Stomach (tissue), 4 donors: ENCODE measurements around the gene SLC1A2.

Source experiments
- POLR2A ChIP-seq, 4 donors: fragments of 450-650 bp; IDR thresholded peaks; one replicate each; pipeline ENCODE4 v1.6.1; 2016; ENCODE audit warnings: antibody characterized with exemption in 4 of 4, control low read depth in 2 of 4, mild to moderate bottlenecking in 1 of 4, moderate library complexity in 1 of 4
- TF ChIP-seq, protein P1 (sequence below), 7 experiments: fragments of 450-650 bp in 4 of 7; fragments of 200-600 bp in 3 of 7; sonication (generic) in 3 of 7; IDR thresholded peaks; one replicate each; pipeline ENCODE4 v1.5.1; 2016 to 2019; ENCODE audit warnings: antibody characterized with exemption in 7 of 7, control low read depth in 2 of 7, mild to moderate bottlenecking in 1 of 7

DNA sequence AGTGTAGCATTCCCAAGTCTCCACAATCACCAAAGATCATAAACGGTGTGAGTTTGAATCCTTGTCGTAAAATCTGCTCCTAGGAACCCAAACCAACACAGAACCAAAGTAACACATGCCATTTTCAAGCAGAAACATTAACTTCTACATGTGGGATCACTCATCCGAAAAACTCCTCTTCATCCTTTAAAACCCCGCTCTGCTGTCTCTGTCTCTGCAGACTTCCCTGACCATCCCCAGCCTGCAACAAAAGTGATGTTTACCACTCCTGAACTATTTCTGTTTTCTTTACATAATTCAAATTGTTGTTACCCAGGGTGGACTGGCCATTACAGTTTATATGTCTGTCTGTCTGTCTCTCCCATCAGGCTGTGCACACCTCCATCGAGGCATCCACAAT is 54.0 kb downstream of the SLC1A2 start:
- TF ChIP-seq, protein P1, sequence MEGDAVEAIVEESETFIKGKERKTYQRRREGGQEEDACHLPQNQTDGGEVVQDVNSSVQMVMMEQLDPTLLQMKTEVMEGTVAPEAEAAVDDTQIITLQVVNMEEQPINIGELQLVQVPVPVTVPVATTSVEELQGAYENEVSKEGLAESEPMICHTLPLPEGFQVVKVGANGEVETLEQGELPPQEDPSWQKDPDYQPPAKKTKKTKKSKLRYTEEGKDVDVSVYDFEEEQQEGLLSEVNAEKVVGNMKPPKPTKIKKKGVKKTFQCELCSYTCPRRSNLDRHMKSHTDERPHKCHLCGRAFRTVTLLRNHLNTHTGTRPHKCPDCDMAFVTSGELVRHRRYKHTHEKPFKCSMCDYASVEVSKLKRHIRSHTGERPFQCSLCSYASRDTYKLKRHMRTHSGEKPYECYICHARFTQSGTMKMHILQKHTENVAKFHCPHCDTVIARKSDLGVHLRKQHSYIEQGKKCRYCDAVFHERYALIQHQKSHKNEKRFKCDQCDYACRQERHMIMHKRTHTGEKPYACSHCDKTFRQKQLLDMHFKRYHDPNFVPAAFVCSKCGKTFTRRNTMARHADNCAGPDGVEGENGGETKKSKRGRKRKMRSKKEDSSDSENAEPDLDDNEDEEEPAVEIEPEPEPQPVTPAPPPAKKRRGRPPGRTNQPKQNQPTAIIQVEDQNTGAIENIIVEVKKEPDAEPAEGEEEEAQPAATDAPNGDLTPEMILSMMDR (IDR thresholded peaks at IDR 0.05), result no peak
- TF ChIP-seq POLR2A (IDR thresholded peaks at IDR 0.05), result no peak
